Measurements from ENCODE around the gene B3GALT5. TPM values are rescaled to one million over a fixed set of nuclear protein-coding genes. Genes with fewer than 3 reads are reported as not detected.

Gene B3GALT5
- total RNA-seq, 1 experiment from 2014 or later = 0.09 TPM

DNA sequence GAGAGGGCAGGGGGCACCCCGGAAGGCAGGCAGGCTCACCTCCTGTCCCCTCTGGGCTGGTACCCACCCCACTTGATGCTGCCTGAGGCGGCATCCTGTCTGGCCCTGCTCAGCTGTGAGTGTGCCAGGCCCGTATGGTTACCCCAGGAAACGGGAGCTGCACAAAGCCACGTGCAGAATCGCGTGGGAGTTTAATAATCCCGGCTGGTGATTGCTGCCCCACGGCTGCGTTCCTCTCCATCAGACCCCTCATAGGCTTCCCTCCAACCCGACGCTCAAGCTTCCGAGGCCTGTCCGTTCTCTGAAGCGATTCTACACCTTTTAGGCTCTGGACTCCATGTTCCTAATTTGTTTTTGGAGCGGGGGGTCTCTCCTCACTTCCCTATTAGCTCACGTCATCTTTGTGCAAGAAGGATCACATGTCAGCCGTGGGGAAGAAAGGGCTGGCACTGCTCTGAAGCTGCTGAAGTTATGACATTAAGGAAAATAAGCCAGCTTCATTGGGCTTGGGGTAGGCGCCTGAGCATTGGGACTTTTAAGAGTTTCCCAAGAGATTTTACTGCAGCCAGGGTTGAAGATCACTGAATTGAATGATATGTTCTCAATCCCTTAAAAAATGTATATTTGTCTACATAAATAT, 1.1 kb upstream of the B3GALT5 start:
- Histone ChIP-seq H3K4me1 (replicated peaks; ENCODE audit: insufficient read depth) (no peaks in the 10 kb centered on the region), H3K4me2 (no peak overlapping the region), H3K27me3 (ENCODE audit: insufficient read depth, low read depth) (peaks cover 6% of the 10 kb centered on the region), H3K79me2 (ENCODE audit: low read depth) (no peaks in the 10 kb centered on the region), H3F3A (ENCODE audit: insufficient read depth, low read depth) (no peaks in the 10 kb centered on the region), H3K4me3 (no peak overlapping the region), H3K9me2 (ENCODE audit: insufficient read depth) (no peaks in the 10 kb centered on the region), H3K27ac (no peak overlapping the region), H2AFZ (no peak overlapping the region), H3K9me3 (ENCODE audit: insufficient read depth, low read depth) (no peaks in the 10 kb centered on the region), H3K36me3 (ENCODE audit: low read depth) (no peaks in the 10 kb centered on the region), H4K20me1 (ENCODE audit: insufficient read depth) (no peaks in the 10 kb centered on the region)
- TF ChIP-seq, protein P1, sequence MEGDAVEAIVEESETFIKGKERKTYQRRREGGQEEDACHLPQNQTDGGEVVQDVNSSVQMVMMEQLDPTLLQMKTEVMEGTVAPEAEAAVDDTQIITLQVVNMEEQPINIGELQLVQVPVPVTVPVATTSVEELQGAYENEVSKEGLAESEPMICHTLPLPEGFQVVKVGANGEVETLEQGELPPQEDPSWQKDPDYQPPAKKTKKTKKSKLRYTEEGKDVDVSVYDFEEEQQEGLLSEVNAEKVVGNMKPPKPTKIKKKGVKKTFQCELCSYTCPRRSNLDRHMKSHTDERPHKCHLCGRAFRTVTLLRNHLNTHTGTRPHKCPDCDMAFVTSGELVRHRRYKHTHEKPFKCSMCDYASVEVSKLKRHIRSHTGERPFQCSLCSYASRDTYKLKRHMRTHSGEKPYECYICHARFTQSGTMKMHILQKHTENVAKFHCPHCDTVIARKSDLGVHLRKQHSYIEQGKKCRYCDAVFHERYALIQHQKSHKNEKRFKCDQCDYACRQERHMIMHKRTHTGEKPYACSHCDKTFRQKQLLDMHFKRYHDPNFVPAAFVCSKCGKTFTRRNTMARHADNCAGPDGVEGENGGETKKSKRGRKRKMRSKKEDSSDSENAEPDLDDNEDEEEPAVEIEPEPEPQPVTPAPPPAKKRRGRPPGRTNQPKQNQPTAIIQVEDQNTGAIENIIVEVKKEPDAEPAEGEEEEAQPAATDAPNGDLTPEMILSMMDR (conservative IDR thresholded peaks at IDR 0.05) = no peak
- no peak for TF ChIP-seq EZH2 (IDR thresholded peaks at IDR 0.05; ENCODE audit: low read depth)
- no peak for DNase-seq
- no TSS peak for BruUV-seq (replicated peaks)
- intact Hi-C loops (cut with micrococcal nuclease; ENCODE audit: unreplicated experiment) = no loop called here
- ChIA-PET POLR2A (ENCODE audit: unreplicated experiment) (no interaction called here), CTCF (no interaction called here)

DNA sequence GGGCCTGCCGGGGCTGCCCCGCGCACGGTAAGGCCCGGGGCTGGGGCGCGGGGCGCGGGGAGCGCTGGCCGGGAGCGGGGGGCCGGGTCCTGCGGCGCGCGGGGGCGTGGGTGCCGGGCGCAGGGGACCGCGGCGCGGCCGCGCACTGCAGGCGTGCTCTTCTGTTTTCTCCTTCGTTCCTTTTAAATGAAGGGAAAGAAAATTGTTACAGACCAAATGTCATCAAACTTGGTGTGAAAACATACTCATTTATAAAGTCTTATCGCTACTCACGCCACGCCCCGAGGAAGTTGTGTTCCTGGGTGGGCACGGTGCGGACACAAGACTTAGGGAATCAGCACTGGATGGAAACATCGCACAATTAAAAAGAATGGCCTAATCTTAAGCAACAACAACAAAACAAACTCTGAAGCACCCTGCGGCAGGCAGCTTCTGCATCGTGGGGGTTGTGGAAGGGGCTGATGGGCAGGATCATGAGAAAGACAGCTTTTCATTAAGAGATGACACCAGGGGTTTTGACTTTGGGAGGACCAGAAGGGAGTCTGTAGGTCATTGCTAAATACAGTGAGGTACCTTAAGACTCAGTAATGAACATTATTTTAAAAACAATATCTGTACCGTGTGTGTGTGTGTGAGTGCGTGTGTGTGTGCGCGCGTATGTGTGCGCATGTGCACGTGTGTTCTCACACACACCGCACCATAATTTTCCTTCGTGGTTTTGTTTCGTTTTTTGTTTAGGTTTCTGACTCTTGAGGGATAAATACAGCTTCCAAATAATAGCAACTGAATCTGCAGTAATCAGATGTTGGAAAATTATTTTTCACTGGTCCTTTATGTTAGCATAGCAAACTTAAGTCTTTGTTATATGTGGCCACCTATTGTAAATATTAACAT, 548 bp downstream of the B3GALT5 start:
- Histone ChIP-seq H3K4me1 (replicated peaks; ENCODE audit: insufficient read depth) (no peaks in the 10 kb centered on the region), H2AFZ (no peak overlapping the region), H3K9me2 (ENCODE audit: insufficient read depth) (no peaks in the 10 kb centered on the region), H3K4me3 (no peak overlapping the region), H4K20me1 (ENCODE audit: insufficient read depth) (no peaks in the 10 kb centered on the region), H3K27me3 (ENCODE audit: insufficient read depth, low read depth) (peaks cover 3% of the 10 kb centered on the region; the same call in 1 of the 2 replicates), H3K9me3 (ENCODE audit: insufficient read depth, low read depth) (no peaks in the 10 kb centered on the region), H3K27ac (no peak overlapping the region), H3K36me3 (ENCODE audit: low read depth) (no peaks in the 10 kb centered on the region), H3K4me2 (no peak overlapping the region), H3F3A (ENCODE audit: insufficient read depth, low read depth) (no peaks in the 10 kb centered on the region), H3K79me2 (ENCODE audit: low read depth) (no peaks in the 10 kb centered on the region)
- TF ChIP-seq, protein P1 (conservative IDR thresholded peaks at IDR 0.05) = no peak
- no peak for TF ChIP-seq EZH2 (IDR thresholded peaks at IDR 0.05; ENCODE audit: low read depth)
- ChIA-PET CTCF (no interaction called here), POLR2A (ENCODE audit: unreplicated experiment) (no interaction called here)
- intact Hi-C loops (cut with micrococcal nuclease; ENCODE audit: unreplicated experiment) = no loop called here
- BruUV-seq (replicated peaks) = no TSS peak
- no peak for DNase-seq

DNA sequence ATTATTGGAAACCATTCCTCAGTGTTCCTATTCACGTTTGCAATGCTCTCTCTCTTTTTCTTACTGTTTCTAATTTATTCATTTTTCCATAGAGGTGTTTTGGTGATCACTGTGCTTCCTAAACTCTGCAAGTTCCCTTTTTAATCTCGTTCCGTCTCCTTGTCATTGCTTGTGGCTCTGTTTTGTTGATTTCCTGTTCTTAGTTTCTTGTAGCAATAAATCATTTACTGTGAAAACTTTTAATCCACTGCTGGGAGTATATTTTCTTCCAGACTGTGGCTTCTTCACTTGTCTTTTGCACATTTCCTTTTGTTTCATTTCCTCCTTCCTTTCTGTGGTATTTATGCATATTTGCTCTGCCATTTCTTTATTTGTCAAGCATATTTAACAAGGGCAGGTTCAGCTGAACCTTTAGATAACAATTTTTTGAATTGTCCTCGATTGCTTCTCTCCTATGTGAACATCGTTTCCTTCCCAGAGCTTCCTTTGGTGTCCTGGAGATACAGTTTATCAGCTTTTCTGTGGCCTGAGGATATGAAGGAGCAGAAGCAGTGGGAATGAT, 3.6 kb downstream of the B3GALT5 start:
- Histone ChIP-seq H3F3A (ENCODE audit: insufficient read depth, low read depth) (no peaks in the 10 kb centered on the region), H3K4me2 (no peak overlapping the region), H3K4me3 (no peak overlapping the region), H3K9me3 (ENCODE audit: insufficient read depth, low read depth) (no peaks in the 10 kb centered on the region), H3K36me3 (ENCODE audit: low read depth) (no peaks in the 10 kb centered on the region), H3K27me3 (ENCODE audit: insufficient read depth, low read depth) (no peaks in the 10 kb centered on the region), H3K4me1 (replicated peaks; ENCODE audit: insufficient read depth) (no peaks in the 10 kb centered on the region), H4K20me1 (ENCODE audit: insufficient read depth) (no peaks in the 10 kb centered on the region), H2AFZ (no peak overlapping the region), H3K27ac (no peak overlapping the region), H3K9me2 (ENCODE audit: insufficient read depth) (no peaks in the 10 kb centered on the region), H3K79me2 (ENCODE audit: low read depth) (no peaks in the 10 kb centered on the region)
- intact Hi-C loops (cut with micrococcal nuclease; ENCODE audit: unreplicated experiment) = no loop called here
- ChIA-PET POLR2A (ENCODE audit: unreplicated experiment) (no interaction called here), CTCF (no interaction called here)
- TF ChIP-seq EZH2 (IDR thresholded peaks at IDR 0.05; ENCODE audit: low read depth) = no peak
- TF ChIP-seq, protein P1 (conservative IDR thresholded peaks at IDR 0.05) = no peak
- no peak for DNase-seq
- no TSS peak for BruUV-seq (replicated peaks)

Measured in PC-9 (cell line).